Gastrocnemius medialis (tissue), 4 donors: Measurements from ENCODE around the gene MMP21. TPM values are rescaled to one million over a fixed set of nuclear protein-coding genes. Genes with fewer than 3 reads are reported as not detected.

ENCODE experiments used
- ATAC-seq, 2 donors: fragments of 150-250 bp; one replicate each; pipeline ENCODE4 v1.9.1; 2016
- DNase-seq, 2 donors: peaks; one replicate each; pipeline ENCODE4 v3.0.0-alpha.2; 2019
- H3K27ac ChIP-seq, 4 donors: fragments of 200-600 bp; sonication (generic); 1 replicate in 1 of 4; 2 replicates in 3 of 4; pipeline ENCODE4 v1.5.1; 2016 to 2018; ENCODE audit warnings: mild to moderate bottlenecking in 2 of 4, moderate library complexity in 1 of 4
- H3K27me3 ChIP-seq, 3 donors: fragments of 200-600 bp; sonication (generic) in 2 of 3; 1 replicate in 1 of 3; 2 replicates in 2 of 3; pipeline versions ENCODE4 v1.5.1 to v1.6.0; 2016 to 2019; ENCODE audit warnings: mild to moderate bottlenecking in 1 of 3, moderate library complexity in 1 of 3
- H3K36me3 ChIP-seq, 2 donors: fragments of 200-600 bp; sonication (generic) in 1 of 2; one replicate each; pipeline ENCODE4 v1.5.1; 2017 to 2018
- H3K4me1 ChIP-seq, 2 donors: fragments of 200-600 bp; sonication (generic) in 1 of 2; one replicate each; pipeline ENCODE4 v1.5.1; 2016 to 2017; ENCODE audit warnings: mild to moderate bottlenecking in 2 of 2
- H3K4me3 ChIP-seq, 4 donors: fragments of 200-600 bp; sonication (generic) in 3 of 4; 1 replicate in 1 of 4; 2 replicates in 3 of 4; pipeline ENCODE4 v1.5.1; 2016 to 2019; ENCODE audit warnings: mild to moderate bottlenecking in 2 of 4
- H3K9me3 ChIP-seq, 3 donors: fragments of 200-600 bp; sonication (generic) in 2 of 3; 1 replicate in 1 of 3; 2 replicates in 2 of 3; pipeline ENCODE4 v1.5.1; 2016 to 2019
- CTCF ChIP-seq, 5 experiments: fragments of 450-650 bp in 3 of 5; fragments of 200-600 bp in 2 of 5; sonication (generic) in 2 of 5; IDR thresholded peaks in 4 of 5; conservative IDR thresholded peaks in 1 of 5; 1 replicate in 4 of 5; 2 replicates in 1 of 5; pipeline ENCODE4 v1.5.1; 2016 to 2019; ENCODE audit warnings: antibody characterized with exemption in 5 of 5, mild to moderate bottlenecking in 3 of 5, moderate library complexity in 3 of 5
- POLR2A ChIP-seq, 2 donors: fragments of 450-650 bp; IDR thresholded peaks; one replicate each; pipeline ENCODE4 v1.6.1; 2017; ENCODE audit warnings: antibody characterized with exemption in 2 of 2, mild to moderate bottlenecking in 2 of 2, moderate library complexity in 2 of 2
- in situ Hi-C, 4 donors: fragments of 200-750 bp; cut with MboI; loops; one replicate each; pipeline versions ENCODE4 v1.15.0 to v1.8.0; 2017; ENCODE audit warnings: low sequenced_read_pairs in 4 of 4
- intact Hi-C: fragments of 100-400 bp; cut with DNase I; formaldehyde crosslinking; loops from one replicate; pipeline ENCODE4 v1.15.1; 2023; ENCODE audit warnings: low total_unique reads
- total RNA-seq, 4 donors: library from RNA; depleted of rRNA; stranded (reverse); fragments of >200 nt; gene quantifications; one replicate each; pipeline versions ENCODE4 v1.1.0 to v1.2.3, GENCODE V29; 2016

Gene MMP21
- total RNA-seq, 4 donors from 2014 or later = not detected

GRCh38 chr10:125785791-125786190, 10.2 kb upstream of the MMP21 start:
- no peak overlapping the region for H3K4me3 ChIP-seq
- TF ChIP-seq CTCF (IDR thresholded peaks at IDR 0.05 in 4 of 5, conservative IDR thresholded peaks at IDR 0.05 in 1 of 5) = no peak
- no peak for TF ChIP-seq POLR2A (IDR thresholded peaks at IDR 0.05)
- no peaks in the 10 kb centered on the region for H3K9me3 ChIP-seq
- H3K27ac ChIP-seq = no peak overlapping the region
- H3K4me1 ChIP-seq = no peaks in the 10 kb centered on the region
- in situ Hi-C loops (no loop called here), intact Hi-C loops (no loop called here)
- ATAC-seq = no peak
- H3K27me3 ChIP-seq = no peaks in the 10 kb centered on the region
- DNase-seq = no peak
- peaks cover 0 to 28% of the 10 kb centered on the region in 2 donors for H3K36me3 ChIP-seq

GRCh38 chr10:125783957-125784356, 8.3 kb upstream of the MMP21 start:
- no peaks in the 10 kb centered on the region for H3K4me1 ChIP-seq
- no peak overlapping the region for H3K4me3 ChIP-seq
- no peak for TF ChIP-seq POLR2A (IDR thresholded peaks at IDR 0.05)
- no peak for TF ChIP-seq CTCF (IDR thresholded peaks at IDR 0.05 in 4 of 5, conservative IDR thresholded peaks at IDR 0.05 in 1 of 5)
- H3K36me3 ChIP-seq = peaks cover 0 to 15% of the 10 kb centered on the region in 2 donors
- no peak for DNase-seq
- H3K27me3 ChIP-seq = no peaks in the 10 kb centered on the region
- intact Hi-C loops (no loop called here), in situ Hi-C loops (no loop called here)
- no peak for ATAC-seq
- H3K9me3 ChIP-seq = no peaks in the 10 kb centered on the region
- H3K27ac ChIP-seq = no peak overlapping the region

GRCh38 chr10:125783408-125783807, 7.8 kb upstream of the MMP21 start:
- intact Hi-C loops (no loop called here), in situ Hi-C loops (no loop called here)
- ATAC-seq (no peak), DNase-seq (no peak)
- no peaks in the 10 kb centered on the region for H3K9me3 ChIP-seq
- no peaks in the 10 kb centered on the region for H3K4me1 ChIP-seq
- TF ChIP-seq CTCF (IDR thresholded peaks at IDR 0.05 in 4 of 5, conservative IDR thresholded peaks at IDR 0.05 in 1 of 5) = no peak
- TF ChIP-seq POLR2A (IDR thresholded peaks at IDR 0.05) = no peak
- H3K4me3 ChIP-seq = no peak overlapping the region
- no peaks in the 10 kb centered on the region for H3K27me3 ChIP-seq
- peaks cover 0 to 10% of the 10 kb centered on the region in 2 donors for H3K36me3 ChIP-seq
- no peak overlapping the region for H3K27ac ChIP-seq

GRCh38 chr10:125782616-125783015, 7.0 kb upstream of the MMP21 start:
- intact Hi-C loops = no loop called here
- TF ChIP-seq POLR2A (IDR thresholded peaks at IDR 0.05) (no peak), CTCF (IDR thresholded peaks at IDR 0.05 in 4 of 5, conservative IDR thresholded peaks at IDR 0.05 in 1 of 5) (no peak)
- in situ Hi-C loops = no loop called here

GRCh38 chr10:125782054-125782453, 6.4 kb upstream of the MMP21 start:
- Histone ChIP-seq H3K4me1 (no peaks in the 10 kb centered on the region), H3K36me3 (no peaks in the 10 kb centered on the region), H3K9me3 (no peaks in the 10 kb centered on the region), H3K27ac (no peak overlapping the region), H3K27me3 (no peaks in the 10 kb centered on the region), H3K4me3 (no peak overlapping the region)
- no peak for ATAC-seq
- in situ Hi-C loops (no loop called here), intact Hi-C loops (no loop called here)
- TF ChIP-seq POLR2A (IDR thresholded peaks at IDR 0.05) (no peak), CTCF (IDR thresholded peaks at IDR 0.05 in 4 of 5, conservative IDR thresholded peaks at IDR 0.05 in 1 of 5) (no peak)
- no peak for DNase-seq

More at GRCh38 chr10:125782616-125783015, 7.0 kb upstream of the MMP21 start:
- Histone ChIP-seq H3K27me3 (no peaks in the 10 kb centered on the region), H3K36me3 (peaks cover 0 to 2% of the 10 kb centered on the region in 2 donors), H3K4me1 (no peaks in the 10 kb centered on the region), H3K9me3 (no peaks in the 10 kb centered on the region), H3K4me3 (no peak overlapping the region), H3K27ac (no peak overlapping the region)
- no peak for ATAC-seq
- no peak for DNase-seq
